Measurements from ENCODE around the gene SNX9. TPM values are rescaled to one million over a fixed set of nuclear protein-coding genes. Genes with fewer than 3 reads are reported as not detected.

The SNX9 gene
- total and polyA plus RNA-seq, 2 of the 4 experiments (the other 2 are of a cell fraction), result 35.3 to 41.2 TPM

GRCh38 chr6:157895585-157895984 is 72.5 kb downstream of the SNX9 start:
- Histone ChIP-seq H2AFZ (replicated peaks; ENCODE audit: low read length, poor library complexity) (no peak overlapping the region), H3K9ac (ENCODE audit: low read depth, low read length) (no peak overlapping the region), H3K4me2 (ENCODE audit: low read depth, low read length) (no peak overlapping the region), H4K91ac (ENCODE audit: insufficient read depth, low read depth, low read length) (no peak overlapping the region), H3K23ac (ENCODE audit: low read depth, low read length) (no peak overlapping the region), H3K9me1 (ENCODE audit: insufficient read depth, low read length) (peaks cover 4% of the 10 kb centered on the region), H2AK9ac (replicated peaks; ENCODE audit: low read depth, low read length, poor library complexity) (no peak overlapping the region), H3K27ac (ENCODE audit: insufficient read depth, low read length) (no peak overlapping the region), H2BK20ac (ENCODE audit: low read depth, low read length) (no peak overlapping the region), H2BK120ac (ENCODE audit: low read depth, low read length) (no peak overlapping the region), H2BK5ac (ENCODE audit: low read depth, low read length, poor library complexity, severe bottlenecking) (no peak overlapping the region), H3K4me1 (ENCODE audit: control insufficient read depth, insufficient read depth, low read length) (no peaks in the 10 kb centered on the region; the same call in 1 of the 2 replicates), H3K79me1 (ENCODE audit: low read depth in 1 of 2, low read length in 2 of 2) (peaks cover 26 to 56% of the 10 kb centered on the region in 2 experiments), H3K4ac (ENCODE audit: low read depth, low read length) (no peak overlapping the region), H3K56ac (ENCODE audit: extremely low read depth, insufficient read depth, low read length) (no peak overlapping the region), H2BK15ac (ENCODE audit: low read depth, low read length) (no peak overlapping the region), H4K20me1 (ENCODE audit: insufficient read depth, low read length) (peaks cover 4% of the 10 kb centered on the region), H3K36me3 (ENCODE audit: control insufficient read depth, insufficient read depth, low read length) (peaks cover 27% of the 10 kb centered on the region), H3K14ac (replicated peaks; ENCODE audit: low read depth, low read length) (no peak overlapping the region), H4K5ac (ENCODE audit: low read depth, low read length) (no peak overlapping the region), H3K4me3 (ENCODE audit: insufficient read depth, low read depth, low read length) (no peak overlapping the region), H3K9me3 (ENCODE audit: control insufficient read depth, insufficient read depth, low read length) (no peaks in the 10 kb centered on the region), H3K27me3 (ENCODE audit: control insufficient read depth, insufficient read depth, low read length) (no peaks in the 10 kb centered on the region), H4K8ac (ENCODE audit: low read depth in 2 of 2, low read length in 2 of 2) (no peak overlapping the region), H3K18ac (ENCODE audit: low read depth, low read length) (no peak overlapping the region), H2AK5ac (ENCODE audit: low read depth, low read length) (no peak overlapping the region)
- no peak for DNase-seq
- intact Hi-C loops (cut with micrococcal nuclease), result no loop called here
- dilution Hi-C loops (cut with HindIII; ENCODE audit: low sequenced_read_pairs, unreplicated experiment), result no loop called here
- in situ Hi-C loops (cut with MboI; ENCODE audit: low sequenced_read_pairs), result loop anchor here (25.0 kb wide), 1 partner anchor 583 kb away; the partner anchor contains the start of gene TMEM242
- no peak for TF ChIP-seq MAFK (IDR thresholded peaks at IDR 0.05; ENCODE audit: low read depth, low read length)
- no peak for TF ChIP-seq MAZ (IDR thresholded peaks at IDR 0.05; ENCODE audit: borderline replicate concordance, low read depth, low read length)
- TF ChIP-seq CHD1 (IDR thresholded peaks at IDR 0.05; ENCODE audit: low read depth, low read length), result no peak
- TF ChIP-seq FOS (IDR thresholded peaks at IDR 0.05; ENCODE audit: low read depth, low read length), result no peak
- no peak for TF ChIP-seq SMC3 (IDR thresholded peaks at IDR 0.05; ENCODE audit: low read depth, low read length)
- TF ChIP-seq, protein P1, sequence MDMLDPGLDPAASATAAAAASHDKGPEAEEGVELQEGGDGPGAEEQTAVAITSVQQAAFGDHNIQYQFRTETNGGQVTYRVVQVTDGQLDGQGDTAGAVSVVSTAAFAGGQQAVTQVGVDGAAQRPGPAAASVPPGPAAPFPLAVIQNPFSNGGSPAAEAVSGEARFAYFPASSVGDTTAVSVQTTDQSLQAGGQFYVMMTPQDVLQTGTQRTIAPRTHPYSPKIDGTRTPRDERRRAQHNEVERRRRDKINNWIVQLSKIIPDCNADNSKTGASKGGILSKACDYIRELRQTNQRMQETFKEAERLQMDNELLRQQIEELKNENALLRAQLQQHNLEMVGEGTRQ (IDR thresholded peaks at IDR 0.05; ENCODE audit: low read depth, low read length), result no peak
- TF ChIP-seq POLR2A (IDR thresholded peaks at IDR 0.05; ENCODE audit: low read depth, low read length), result no peak
- TF ChIP-seq RFX5 (IDR thresholded peaks at IDR 0.05; ENCODE audit: low read depth, low read length), result no peak
- no peak for TF ChIP-seq RCOR1 (IDR thresholded peaks at IDR 0.05; ENCODE audit: insufficient replicate concordance, low read length)
- TF ChIP-seq MXI1 (IDR thresholded peaks at IDR 0.05; ENCODE audit: borderline replicate concordance, low read depth, low read length), result no peak
- TF ChIP-seq RAD21 (IDR thresholded peaks at IDR 0.05; ENCODE audit: low read length), result no peak
- no peak for ATAC-seq (ENCODE audit: low read depth)
- CTCF ChIA-PET, result no interaction called here
- 86% methylated on average over 1 of the region's 3 CpGs; no CpG with 5 or more reads in 1 of the 2 experiments for WGBS, 2 experiments (ENCODE audit: extremely low coverage in 2 of 2, insufficient read length in 1 of 2)
- POLR2A ChIA-PET (ENCODE audit: unreplicated experiment), result no interaction called here
- BruUV-seq (replicated peaks), result no TSS peak

Measured in IMR-90 (cell line).